WERI-Rb-1 (cell line): ENCODE measurements around the gene FOXO4.

ENCODE experiments used
- DNase-seq: peaks from one replicate; pipeline ENCODE4 v3.0.0-alpha.2; 2020
- H3K27ac ChIP-seq: fragments of 250-450 bp; sonication (Bioruptor Pico); 2 replicates; pipeline ENCODE4 v1.5.1; 2020; ENCODE audit warnings: mild to moderate bottlenecking, moderate library complexity
- H3K27me3 ChIP-seq: fragments of 250-450 bp; sonication (Bioruptor Pico); 2 replicates; pipeline ENCODE4 v1.5.1; 2021; ENCODE audit warnings: mild to moderate bottlenecking, low read depth, moderate library complexity; ENCODE audit not compliant: insufficient read depth, severe bottlenecking
- H3K36me3 ChIP-seq: fragments of 250-450 bp; sonication (Bioruptor Pico); 2 replicates; pipeline ENCODE4 v1.5.1; 2020; ENCODE audit warnings: mild to moderate bottlenecking, moderate library complexity
- H3K4me3 ChIP-seq: 2 replicates; pipeline ENCODE4 v1.5.1; 2011; ENCODE audit warnings: low read depth, mild to moderate bottlenecking, control low read depth, low read length
- H3K9me3 ChIP-seq: fragments of 250-450 bp; sonication (Bioruptor Pico); 2 replicates; pipeline ENCODE4 v1.5.1; 2021; ENCODE audit warnings: mild to moderate bottlenecking, moderate library complexity; ENCODE audit not compliant: severe bottlenecking
- TF ChIP-seq, protein P1 (sequence below): IDR thresholded peaks from 2 replicates; pipeline ENCODE4 v1.5.1; 2011; ENCODE audit warnings: low read depth, mild to moderate bottlenecking, control low read depth, inconsistent platforms, low read length

Gene FOXO4

GRCh38 chrX:71107245-71107644, 11.6 kb downstream of the FOXO4 start:
- H3K27me3 ChIP-seq, result peaks cover 4% of the 10 kb centered on the region

GRCh38 chrX:71107762-71108360, 12.2 kb downstream of the FOXO4 start:
- TF ChIP-seq, protein P1, sequence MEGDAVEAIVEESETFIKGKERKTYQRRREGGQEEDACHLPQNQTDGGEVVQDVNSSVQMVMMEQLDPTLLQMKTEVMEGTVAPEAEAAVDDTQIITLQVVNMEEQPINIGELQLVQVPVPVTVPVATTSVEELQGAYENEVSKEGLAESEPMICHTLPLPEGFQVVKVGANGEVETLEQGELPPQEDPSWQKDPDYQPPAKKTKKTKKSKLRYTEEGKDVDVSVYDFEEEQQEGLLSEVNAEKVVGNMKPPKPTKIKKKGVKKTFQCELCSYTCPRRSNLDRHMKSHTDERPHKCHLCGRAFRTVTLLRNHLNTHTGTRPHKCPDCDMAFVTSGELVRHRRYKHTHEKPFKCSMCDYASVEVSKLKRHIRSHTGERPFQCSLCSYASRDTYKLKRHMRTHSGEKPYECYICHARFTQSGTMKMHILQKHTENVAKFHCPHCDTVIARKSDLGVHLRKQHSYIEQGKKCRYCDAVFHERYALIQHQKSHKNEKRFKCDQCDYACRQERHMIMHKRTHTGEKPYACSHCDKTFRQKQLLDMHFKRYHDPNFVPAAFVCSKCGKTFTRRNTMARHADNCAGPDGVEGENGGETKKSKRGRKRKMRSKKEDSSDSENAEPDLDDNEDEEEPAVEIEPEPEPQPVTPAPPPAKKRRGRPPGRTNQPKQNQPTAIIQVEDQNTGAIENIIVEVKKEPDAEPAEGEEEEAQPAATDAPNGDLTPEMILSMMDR, result no peak
- Histone ChIP-seq H3K4me3 (no peak overlapping the region), H3K9me3 (no peaks in the 10 kb centered on the region), H3K27ac (no peak overlapping the region), H3K27me3 (peaks cover 4% of the 10 kb centered on the region), H3K36me3 (no peaks in the 10 kb centered on the region)
- DNase-seq, result no peak

More at GRCh38 chrX:71107245-71107644, 11.6 kb downstream of the FOXO4 start:
- DNase-seq, result no peak
- TF ChIP-seq, protein P1, result no peak
- no peak overlapping the region for H3K27ac ChIP-seq
- H3K9me3 ChIP-seq, result no peaks in the 10 kb centered on the region
- no peaks in the 10 kb centered on the region for H3K36me3 ChIP-seq
- no peak overlapping the region for H3K4me3 ChIP-seq

DNA sequence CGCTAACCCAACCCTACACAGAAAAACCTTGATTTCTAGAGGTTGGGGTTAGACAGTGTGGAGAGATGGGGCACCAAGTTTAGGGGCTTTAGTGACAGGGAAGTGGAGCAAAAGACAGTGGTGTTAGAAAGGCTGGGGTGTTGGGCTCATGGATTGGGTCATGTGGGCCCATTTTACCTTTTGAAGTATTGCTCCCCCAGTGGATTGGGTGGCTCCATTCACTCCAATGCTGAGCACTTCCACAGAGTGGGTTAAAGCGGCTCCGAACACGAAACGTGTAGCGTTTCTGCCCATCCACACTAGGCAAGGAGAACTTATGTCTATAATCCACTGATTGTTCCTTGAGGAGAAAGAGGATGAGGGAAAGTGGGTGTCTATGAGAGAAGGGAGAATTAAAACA, 13.4 kb downstream of the FOXO4 start:
- no peaks in the 10 kb centered on the region for H3K9me3 ChIP-seq
- no peak overlapping the region for H3K4me3 ChIP-seq

GRCh38 chrX:71111141-71111843, 15.6 kb downstream of the FOXO4 start, which contains the start of gene IL2RG:
Gene IL2RG, minus strand, starts transcription at chrX:71111577. Its CDS starts 38 bp downstream, at chrX:71111539.
- Histone ChIP-seq H3K27me3 (peaks cover 13% of the 10 kb centered on the region), H3K9me3 (no peaks in the 10 kb centered on the region), H3K27ac (no peak within 1 kb of the TSS), H3K36me3 (no peaks in the 10 kb centered on the region), H3K4me3 (no peak within 1 kb of the TSS)
- no peak for DNase-seq
- TF ChIP-seq, protein P1, result no peak

More for the DNA sequence above, 13.4 kb downstream of the FOXO4 start:
- TF ChIP-seq, protein P1, result no peak
- DNase-seq, result no peak
- no peak overlapping the region for H3K27ac ChIP-seq
- peaks cover 6% of the 10 kb centered on the region for H3K27me3 ChIP-seq
- H3K36me3 ChIP-seq, result no peaks in the 10 kb centered on the region

DNA sequence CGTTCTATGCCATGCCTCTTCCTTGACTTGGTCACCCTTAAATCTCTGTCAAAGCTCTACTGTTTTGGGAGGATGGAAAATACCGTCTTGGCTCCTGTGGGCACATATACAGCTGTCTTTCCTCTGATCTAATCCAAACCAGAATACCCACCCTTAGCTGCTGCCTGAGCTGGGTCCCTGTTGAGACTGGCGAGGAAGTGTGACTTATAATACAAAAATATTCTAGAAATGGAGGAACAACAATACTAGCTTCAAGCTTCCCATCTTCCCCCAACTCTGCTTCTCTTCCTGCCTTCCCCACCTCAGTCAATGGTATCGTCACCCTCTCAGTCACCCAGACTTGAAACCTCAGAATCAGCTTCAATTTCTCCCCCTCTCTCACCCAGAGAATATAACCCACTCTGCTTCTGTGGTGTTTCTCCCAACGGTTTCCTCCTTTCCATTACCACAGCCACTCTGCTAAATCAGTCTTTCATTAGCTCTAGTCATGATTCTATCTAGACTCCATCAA, 16.3 kb downstream of the FOXO4 start:
- no peak for DNase-seq
- peaks cover 13% of the 10 kb centered on the region for H3K27me3 ChIP-seq
- H3K36me3 ChIP-seq, result no peaks in the 10 kb centered on the region
- no peaks in the 10 kb centered on the region for H3K9me3 ChIP-seq
- TF ChIP-seq, protein P1, result no peak
- H3K27ac ChIP-seq, result no peak overlapping the region
- no peak overlapping the region for H3K4me3 ChIP-seq
